GM12878 (cell line): ENCODE results near the gene RNASE7. TPM values are rescaled to one million over a fixed set of nuclear protein-coding genes. Genes with fewer than 3 reads are reported as not detected.

Source experiments
- ATAC-seq: fragments of 200-7000 bp; cut with Tn5 transposase; 3 replicates; pipeline ENCODE4 v1.9.1; 2020; ENCODE audit warnings: mild to moderate bottlenecking, moderate library complexity
- BruUV-seq: library from RNA; stranded (reverse); fragments of 400-500 nt; replicated peaks from 2 replicates; lab custom pipeline; 2021; lab: Mats Ljungman, UMichigan
- CTCF ChIA-PET: fragments of 300-600 bp; sonication (Branson Sonifier 250); formaldehyde crosslinking; extraction: SDS; loops from one replicate; lab custom pipeline; 2021; ENCODE audit warnings: inconsistent platforms; lab: Yijun Ruan, JAX
- POLR2A ChIA-PET: fragments of 350-600 bp; formaldehyde crosslinking; extraction: SDS; loops from one replicate; lab custom pipeline; 2021; ENCODE audit warnings: inconsistent platforms; lab: Charles Lee
- RAD21 ChIA-PET: fragments of 300-600 bp; sonication (Branson Sonifier 250); formaldehyde crosslinking; loops from one replicate; lab custom pipeline; 2023; ENCODE audit warnings: antibody characterized with exemption; ENCODE audit not compliant: unreplicated experiment; lab: Charles Lee
- SMC1A ChIA-PET: fragments of 300-600 bp; sonication (Branson Sonifier 250); formaldehyde crosslinking; loops from one replicate; lab custom pipeline; 2023; ENCODE audit not compliant: unreplicated experiment, uncharacterized antibody; lab: Charles Lee
- DNase-seq: peaks from one replicate; pipeline ENCODE4 v3.0.0-alpha.2; 2011; ENCODE audit warnings: low read depth, low spot score
- FAIRE-seq: peaks from 3 replicates; lab custom pipeline; 2011; peaks lifted over from hg19 to GRCh38; lab: Jason Lieb, UNC
- H2AFZ ChIP-seq: 2 replicates; pipeline ENCODE4 v1.6.0; 2011; ENCODE audit warnings: low read depth, low read length, control low read depth; ENCODE audit not compliant: control insufficient read depth
- H3K27ac ChIP-seq: 2 replicates; pipeline ENCODE4 v1.5.1; 2011; ENCODE audit warnings: control low read depth; ENCODE audit not compliant: control insufficient read depth, insufficient read depth
- H3K27me3 ChIP-seq, 2 experiments: replicated peaks in 1 of 2; 2 replicates each; pipeline versions ENCODE4 v1.6.0 to v1.6.1; 2011; ENCODE audit warnings: low read length in 1 of 2; ENCODE audit not compliant: control insufficient read depth in 2 of 2, insufficient read depth in 2 of 2
- H3K36me3 ChIP-seq, 2 experiments: 2 replicates each; pipeline ENCODE4 v1.5.1; 2011; ENCODE audit warnings: low read length in 1 of 2; ENCODE audit not compliant: control insufficient read depth in 2 of 2, insufficient read depth in 2 of 2
- H3K4me1 ChIP-seq: 2 replicates; pipeline ENCODE4 v1.6.1; 2011; ENCODE audit warnings: mild to moderate bottlenecking, low read length, moderate library complexity, mixed read lengths; ENCODE audit not compliant: control insufficient read depth, insufficient read depth
- H3K4me2 ChIP-seq: 2 replicates; pipeline ENCODE4 v1.6.0; 2011; ENCODE audit warnings: control low read depth; ENCODE audit not compliant: control insufficient read depth, insufficient read depth
- H3K4me3 ChIP-seq: fragments of 200-600 bp; sonication (generic); 2 replicates; pipeline ENCODE4 v1.5.1; 2016
- H3K79me2 ChIP-seq: 2 replicates; pipeline ENCODE4 v1.6.0; 2011; ENCODE audit warnings: low read length; ENCODE audit not compliant: control insufficient read depth, insufficient read depth
- H3K9ac ChIP-seq: 2 replicates; pipeline ENCODE4 v1.8.0; 2011; ENCODE audit warnings: low read length, control low read depth, mixed read lengths; ENCODE audit not compliant: control insufficient read depth, insufficient read depth
- H3K9me3 ChIP-seq: replicated peaks from 3 replicates; pipeline ENCODE4 v1.5.1; 2011; ENCODE audit warnings: mild to moderate bottlenecking, low read length; ENCODE audit not compliant: control insufficient read depth, insufficient read depth
- H4K20me1 ChIP-seq: 2 replicates; pipeline ENCODE4 v1.6.0; 2011; ENCODE audit not compliant: control insufficient read depth, insufficient read depth
- PRDM15 ChIP-seq: fragments of 450-650 bp; formaldehyde crosslinking; IDR thresholded peaks from 2 replicates; pipeline ENCODE4 v1.4.0; 2020; ENCODE audit warnings: mild to moderate bottlenecking, moderate library complexity
- YY1 ChIP-seq: IDR thresholded peaks from 2 replicates; pipeline ENCODE4 v1.6.1; 2011; ENCODE audit warnings: low read depth, mild to moderate bottlenecking, low read length
- WGBS: methylation state at CpG from one replicate; pipeline ENCODE4 v1.1.6; 2016; ENCODE audit warnings: low lambda C conversion rate; ENCODE audit not compliant: insufficient replicate concordance, insufficient coverage; ENCODE audit errors: missing lambda C conversion rate; 5-methylcytosine and 5-hydroxymethylcytosine counted together
- in situ Hi-C: fragments of 300-500 bp; cut with MboI; formaldehyde crosslinking; loops from 9 replicates; pipeline ENCODE4 v1.14.3; 2018; ENCODE audit warnings: mixed read lengths
- intact Hi-C: fragments of 100-400 bp; cut with micrococcal nuclease; formaldehyde crosslinking; loops from one replicate; pipeline ENCODE4 v1.14.2; 2022; ENCODE audit not compliant: unreplicated experiment
- polyA plus RNA-seq, 11 experiments: library from polyadenylated mRNA; depleted of rRNA in 4 of 11; unstranded in 6 of 11; stranded (reverse) in 5 of 11; fragments of >200 nt; fragmentation: Nextera tagmentation in 4 of 11; fragmentation: Illumina TruSeq in 1 of 11; extraction: Ambion mirVana in 4 of 11; extraction: Trizol in 1 of 11; gene quantifications; 1 replicate in 1 of 11; 2 replicates in 10 of 11; pipeline versions ENCODE4 v1.2.1 to v1.2.3, GENCODE V29; 2011 to 2016; ENCODE audit warnings: inconsistent platforms in 2 of 11, missing spikeins in 2 of 11, low read depth in 1 of 11
- total RNA-seq, 4 experiments: library from RNA; depleted of rRNA in 3 of 4; stranded (reverse); fragments of >200 nt in 3 of 4; fragmentation: Illumina TruSeq in 1 of 4; extraction: Trizol in 1 of 4; gene quantifications; 2 replicates each; pipeline versions ENCODE4 v1.2.1 to v1.2.3, GENCODE V29; 2013 to 2021

The RNASE7 gene
- total and polyA plus RNA-seq, 10 of the 15 experiments (the other 5 are each of a cell fraction or from before 2014, with no cell fraction given), result not detected

GRCh38 chr14:21032326-21033132 is 9.6 kb upstream of the RNASE7 start:
- no peak overlapping the region for H3K4me2 ChIP-seq
- in situ Hi-C loops (no loop called here), intact Hi-C loops (no loop called here)
- no peak for TF ChIP-seq YY1
- TF ChIP-seq PRDM15 (CRISPR knock-in tag), result no peak
- no peaks in the 10 kb centered on the region for H3K79me2 ChIP-seq
- H3K27ac ChIP-seq, result no peak overlapping the region
- ChIA-PET CTCF (interaction anchor here (1.3 to 3.2 kb wide), 3 partner anchors 15 to 61 kb away, joined by 3 to 12 read pairs (median 4); no protein-coding TSS in a partner anchor), RAD21 (interaction anchor here (1.5 kb wide), 1 partner anchor 18 kb away, joined by 3 read pairs; no protein-coding TSS in a partner anchor), POLR2A (no interaction called here), SMC1A (no interaction called here)
- no peak overlapping the region for H3K9ac ChIP-seq
- H4K20me1 ChIP-seq, result no peaks in the 10 kb centered on the region
- ATAC-seq (no peak), FAIRE-seq (no peak), DNase-seq (no peak)
- peaks cover 0 to 9% of the 10 kb centered on the region in 2 experiments; a peak in 2 of 4 replicates for H3K27me3 ChIP-seq
- H3K4me1 ChIP-seq, result peaks cover 8% of the 10 kb centered on the region
- WGBS, result 20% methylated on average over 5 of the region's 5 CpGs
- no TSS peak for BruUV-seq
- H3K36me3 ChIP-seq, result no peaks in the 10 kb centered on the region
- no peak overlapping the region for H2AFZ ChIP-seq
- no peaks in the 10 kb centered on the region for H3K9me3 ChIP-seq
- no peak overlapping the region for H3K4me3 ChIP-seq
